Measurements from ENCODE around the gene CLEC18A. TPM values are rescaled to one million over a fixed set of nuclear protein-coding genes. Genes with fewer than 3 reads are reported as not detected.

CLEC18A gene
- total RNA-seq, 1 experiment from 2014 or later = 1.6 TPM

- H4K5ac ChIP-seq (ENCODE audit: insufficient read length, low read depth, low read length) = no peak overlapping the region
- Mint-ChIP-seq H3K4me3 (no peak overlapping the region), H3K4me1 (peaks cover 4 to 7% of the 10 kb centered on the region in 2 experiments), H3K27ac (peak overlapping the region in 1 of 3 experiments; percentile 53; a peak in 1 of 7 replicates), H3K27me3 (ENCODE audit: low read depth) (no peaks in the 10 kb centered on the region), H3K36me3 (ENCODE audit: insufficient read depth in 1 of 3, low read depth in 3 of 3) (peaks cover 13 to 57% (median 26%) of the 10 kb centered on the region in 3 experiments; a peak in 6 of 7 replicates), H3K9me3 (no peaks in the 10 kb centered on the region)
- no peaks in the 10 kb centered on the region for H3K4me1 ChIP-seq (ENCODE audit: insufficient read depth, low read length)
- H3K4ac ChIP-seq (ENCODE audit: low read depth, low read length) = no peak overlapping the region
- no peak overlapping the region for H2BK15ac ChIP-seq (ENCODE audit: low read depth, low read length)
- peak; percentile 52 for TF ChIP-seq CTCF (conservative IDR thresholded peaks at IDR 0.05)
- no peaks in the 10 kb centered on the region for H3K9me3 ChIP-seq (ENCODE audit: control insufficient read depth, low read depth, low read length)
- DNase-seq = no peak
- no peak overlapping the region for H3K56ac ChIP-seq (ENCODE audit: insufficient read length, low read depth, low read length)
- no peak overlapping the region for H2BK12ac ChIP-seq (ENCODE audit: insufficient read length, low read depth, low read length)
- H3K18ac ChIP-seq (ENCODE audit: insufficient read length, low read depth, low read length) = no peak overlapping the region
- H3K27me3 ChIP-seq (ENCODE audit: insufficient read depth, low read length) = no peaks in the 10 kb centered on the region
- H4K8ac ChIP-seq (replicated peaks; ENCODE audit: insufficient read length, low read depth, low read length) = no peak overlapping the region
- no peak overlapping the region for H2BK120ac ChIP-seq (ENCODE audit: low read depth, low read length, poor library complexity, severe bottlenecking)
- H3K27ac ChIP-seq (ENCODE audit: insufficient read length, low read depth, low read length) = no peak overlapping the region
- H2AK5ac ChIP-seq (ENCODE audit: insufficient read length, low read length) = no peak overlapping the region
- H3K23ac ChIP-seq (ENCODE audit: insufficient read length, low read depth, low read length) = no peak overlapping the region
- H2AFZ ChIP-seq (ENCODE audit: low read length) = no peak overlapping the region
- no peaks in the 10 kb centered on the region for H3K23me2 ChIP-seq (ENCODE audit: insufficient read length, low read depth, low read length, poor library complexity, severe bottlenecking)
- H3T11ph ChIP-seq (ENCODE audit: low read length) = no peak overlapping the region
- H4K20me1 ChIP-seq (ENCODE audit: control insufficient read depth, insufficient read depth, insufficient read length) = no peaks in the 10 kb centered on the region
- WGBS (ENCODE audit: extremely low coverage, insufficient read length, low lambda C conversion rate) = no CpG with 5 or more reads among the region's 16 CpGs
- H3K4me2 ChIP-seq (ENCODE audit: insufficient read depth, insufficient read length, low read length) = no peak overlapping the region
- no peaks in the 10 kb centered on the region for H3K79me1 ChIP-seq (ENCODE audit: insufficient read depth, low read depth, low read length, poor library complexity, severe bottlenecking)
- H3K79me2 ChIP-seq (ENCODE audit: insufficient read depth, low read length) = no peaks in the 10 kb centered on the region
- no peak overlapping the region for H3K14ac ChIP-seq (ENCODE audit: insufficient read depth, low read length)
- H3K9ac ChIP-seq (ENCODE audit: extremely low read depth, insufficient read length, low read length) = no peak overlapping the region
- no peak overlapping the region for H4K91ac ChIP-seq (ENCODE audit: insufficient read length, low read depth, low read length)
- no peak overlapping the region for H2BK5ac ChIP-seq (ENCODE audit: insufficient read length, low read length)
- no peak overlapping the region for H2BK20ac ChIP-seq (ENCODE audit: low read depth, low read length, poor library complexity, severe bottlenecking)
These were observed 13.6 kb upstream of the CLEC18A start for GRCh38 chr16:69937465-69937951.
